MG63 (cell line): ENCODE measurements around the gene GRM7. TPM values are rescaled to one million over a fixed set of nuclear protein-coding genes. Genes with fewer than 3 reads are reported as not detected.

Source experiments
- DNase-seq: peaks from one replicate; pipeline ENCODE4 v3.0.0-alpha.2; 2020
- H3K27me3 ChIP-seq: fragments of 250-450 bp; sonication (Bioruptor Pico); 2 replicates; pipeline ENCODE4 v1.5.1; 2020; ENCODE audit warnings: mild to moderate bottlenecking, moderate library complexity
- H3K36me3 ChIP-seq: fragments of 250-450 bp; sonication (Bioruptor Pico); 2 replicates; pipeline ENCODE4 v1.5.1; 2020; ENCODE audit warnings: mild to moderate bottlenecking, moderate library complexity
- H3K4me3 ChIP-seq: fragments of 250-450 bp; sonication (Bioruptor Pico); 2 replicates; pipeline ENCODE4 v1.5.1; 2020; ENCODE audit warnings: mild to moderate bottlenecking, moderate library complexity
- H3K9me3 ChIP-seq: fragments of 250-450 bp; sonication (Bioruptor Pico); 2 replicates; pipeline ENCODE4 v1.5.1; 2020; ENCODE audit warnings: mild to moderate bottlenecking, moderate library complexity
- total RNA-seq: library from RNA; depleted of rRNA; stranded (reverse); fragments of >200 nt; shearing (Covaris generic); gene quantifications from 2 replicates; pipeline ENCODE4 v1.2.3, GENCODE V29; 2014; ENCODE audit warnings: low replicate concordance

Gene GRM7
- total RNA-seq, 1 experiment from 2014 or later, result not detected

- H3K36me3 ChIP-seq, result no peaks in the 10 kb centered on the region
- no peak for DNase-seq
- H3K4me3 ChIP-seq, result no peak overlapping the region
- H3K9me3 ChIP-seq, result no peaks in the 10 kb centered on the region
- no peaks in the 10 kb centered on the region for H3K27me3 ChIP-seq
These were observed 834.1 kb downstream of the GRM7 start for GRCh38 chr3:7695049-7695448.

GRCh38 chr3:7696320-7696719 is 835.4 kb downstream of the GRM7 start:
- DNase-seq, result no peak
- Histone ChIP-seq H3K9me3 (no peaks in the 10 kb centered on the region), H3K4me3 (no peak overlapping the region), H3K27me3 (no peaks in the 10 kb centered on the region), H3K36me3 (no peaks in the 10 kb centered on the region)

- H3K36me3 ChIP-seq, result no peaks in the 10 kb centered on the region
- H3K9me3 ChIP-seq, result no peaks in the 10 kb centered on the region
- no peaks in the 10 kb centered on the region for H3K27me3 ChIP-seq
- DNase-seq, result no peak
- no peak overlapping the region for H3K4me3 ChIP-seq
These were observed 836.6 kb downstream of the GRM7 start for GRCh38 chr3:7697548-7697947.

GRCh38 chr3:7700539-7700938 is 839.6 kb downstream of the GRM7 start:
- Histone ChIP-seq H3K4me3 (no peak overlapping the region), H3K36me3 (no peaks in the 10 kb centered on the region), H3K27me3 (no peaks in the 10 kb centered on the region), H3K9me3 (no peaks in the 10 kb centered on the region)
- no peak for DNase-seq

- Histone ChIP-seq H3K27me3 (no peaks in the 10 kb centered on the region), H3K4me3 (no peak overlapping the region), H3K9me3 (no peaks in the 10 kb centered on the region), H3K36me3 (no peaks in the 10 kb centered on the region)
- DNase-seq, result no peak
These were observed 840.1 kb downstream of the GRM7 start for GRCh38 chr3:7700977-7701376.

- H3K27me3 ChIP-seq, result no peaks in the 10 kb centered on the region
- DNase-seq, result no peak
- no peaks in the 10 kb centered on the region for H3K9me3 ChIP-seq
- H3K36me3 ChIP-seq, result no peaks in the 10 kb centered on the region
- H3K4me3 ChIP-seq, result no peak overlapping the region
These were observed 846.3 kb downstream of the GRM7 start for GRCh38 chr3:7707187-7707586.

- H3K27me3 ChIP-seq, result no peaks in the 10 kb centered on the region
- H3K9me3 ChIP-seq, result no peaks in the 10 kb centered on the region
- no peaks in the 10 kb centered on the region for H3K36me3 ChIP-seq
- H3K4me3 ChIP-seq, result no peak overlapping the region
- DNase-seq, result no peak
These were observed 848.6 kb downstream of the GRM7 start for GRCh38 chr3:7709376-7710082.

- no peak for DNase-seq
- Histone ChIP-seq H3K36me3 (no peaks in the 10 kb centered on the region), H3K9me3 (no peaks in the 10 kb centered on the region)
These were observed 849.4 kb downstream of the GRM7 start for GRCh38 chr3:7710284-7710683.

GRCh38 chr3:7713724-7714123 is 852.8 kb downstream of the GRM7 start:
- H3K27me3 ChIP-seq, result no peaks in the 10 kb centered on the region
- H3K9me3 ChIP-seq, result no peaks in the 10 kb centered on the region
- H3K4me3 ChIP-seq, result no peak overlapping the region
- no peaks in the 10 kb centered on the region for H3K36me3 ChIP-seq
- no peak for DNase-seq

More at GRCh38 chr3:7710284-7710683, 849.4 kb downstream of the GRM7 start:
- H3K27me3 ChIP-seq, result no peaks in the 10 kb centered on the region
- no peak overlapping the region for H3K4me3 ChIP-seq

GRCh38 chr3:7720649-7721297 is 859.9 kb downstream of the GRM7 start:
- no peak overlapping the region for H3K4me3 ChIP-seq
- H3K36me3 ChIP-seq, result no peaks in the 10 kb centered on the region
- no peaks in the 10 kb centered on the region for H3K27me3 ChIP-seq
- no peaks in the 10 kb centered on the region for H3K9me3 ChIP-seq
- DNase-seq, result no peak

- DNase-seq, result no peak
- Histone ChIP-seq H3K4me3 (no peak overlapping the region), H3K36me3 (no peaks in the 10 kb centered on the region)
These were observed 861.0 kb downstream of the GRM7 start for GRCh38 chr3:7721869-7722268.

GRCh38 chr3:7728566-7729519 is 867.9 kb downstream of the GRM7 start:
- Histone ChIP-seq H3K27me3 (no peaks in the 10 kb centered on the region), H3K4me3 (no peak overlapping the region), H3K9me3 (no peaks in the 10 kb centered on the region), H3K36me3 (no peaks in the 10 kb centered on the region)
- no peak for DNase-seq

More at GRCh38 chr3:7721869-7722268, 861.0 kb downstream of the GRM7 start:
- no peaks in the 10 kb centered on the region for H3K9me3 ChIP-seq
- H3K27me3 ChIP-seq, result no peaks in the 10 kb centered on the region

- H3K4me3 ChIP-seq, result no peak overlapping the region
- no peaks in the 10 kb centered on the region for H3K27me3 ChIP-seq
- DNase-seq, result peak; percentile 3
- H3K9me3 ChIP-seq, result no peaks in the 10 kb centered on the region
- no peaks in the 10 kb centered on the region for H3K36me3 ChIP-seq
These were observed 873.0 kb downstream of the GRM7 start for GRCh38 chr3:7733933-7734332.

- Histone ChIP-seq H3K9me3 (no peaks in the 10 kb centered on the region), H3K27me3 (no peaks in the 10 kb centered on the region), H3K4me3 (no peak overlapping the region), H3K36me3 (no peaks in the 10 kb centered on the region)
- no peak for DNase-seq
These were observed 873.5 kb downstream of the GRM7 start for GRCh38 chr3:7734456-7734855.

- no peaks in the 10 kb centered on the region for H3K9me3 ChIP-seq
- H3K36me3 ChIP-seq, result no peaks in the 10 kb centered on the region
- no peak overlapping the region for H3K4me3 ChIP-seq
- DNase-seq, result no peak
- no peaks in the 10 kb centered on the region for H3K27me3 ChIP-seq
These were observed 876.3 kb downstream of the GRM7 start for GRCh38 chr3:7737263-7737662.

- Histone ChIP-seq H3K27me3 (no peaks in the 10 kb centered on the region), H3K9me3 (no peaks in the 10 kb centered on the region), H3K4me3 (no peak overlapping the region), H3K36me3 (no peaks in the 10 kb centered on the region)
- DNase-seq, result no peak
These were observed 878.8 kb downstream of the GRM7 start for GRCh38 chr3:7739754-7740153.

- Histone ChIP-seq H3K4me3 (no peak overlapping the region), H3K27me3 (no peaks in the 10 kb centered on the region), H3K36me3 (no peaks in the 10 kb centered on the region), H3K9me3 (no peaks in the 10 kb centered on the region)
- no peak for DNase-seq
These were observed 879.5 kb downstream of the GRM7 start for GRCh38 chr3:7740458-7740857.
